Panc1 (cell line): ENCODE data around the gene ATF6B. TPM values are rescaled to one million over a fixed set of nuclear protein-coding genes. Genes with fewer than 3 reads are reported as not detected.

Experiments used
- ATAC-seq: fragments of 200-7000 bp; cut with Tn5 transposase; 2 replicates; pipeline ENCODE4 v1.9.1; 2020; ENCODE audit warnings: mild to moderate bottlenecking, moderate library complexity
- BruUV-seq: library from RNA; stranded (reverse); fragments of 400-500 nt; replicated peaks from 2 replicates; lab custom pipeline; 2021; lab: Mats Ljungman, UMichigan
- CTCF ChIA-PET: fragments of 300-600 bp; sonication (Branson Sonifier 250); formaldehyde crosslinking; loops from one replicate; lab custom pipeline; 2022; ENCODE audit warnings: antibody characterized with exemption; lab: Charles Lee
- POLR2A ChIA-PET: fragments of 300-600 bp; sonication (Branson Sonifier 250); formaldehyde crosslinking; loops from one replicate; lab custom pipeline; 2022; ENCODE audit warnings: antibody characterized with exemption; lab: Charles Lee
- DNase-seq: peaks from one replicate; pipeline ENCODE4 v3.0.0-alpha.2; 2010; ENCODE audit warnings: low read depth, low spot score
- H3K27ac ChIP-seq: 2 replicates; pipeline ENCODE4 v1.5.1; 2011; ENCODE audit warnings: mild to moderate bottlenecking, low read length, inconsistent platforms
- H3K27me3 ChIP-seq: fragments of 200-500 bp; sonication (Bioruptor generic); 2 replicates; pipeline ENCODE4 v1.6.0; 2014; ENCODE audit warnings: low read length, inconsistent platforms; ENCODE audit not compliant: control insufficient read depth, insufficient read depth
- H3K36me3 ChIP-seq: fragments of 200-500 bp; sonication (Bioruptor generic); 2 replicates; pipeline ENCODE4 v1.5.1; 2014; ENCODE audit warnings: inconsistent platforms, mild to moderate bottlenecking, low read length, moderate library complexity; ENCODE audit not compliant: control insufficient read depth, insufficient read depth
- H3K4me1 ChIP-seq: 2 replicates; pipeline ENCODE4 v1.5.1; 2011; ENCODE audit warnings: inconsistent platforms, mild to moderate bottlenecking, low read length, moderate library complexity; ENCODE audit not compliant: control insufficient read depth, insufficient read depth
- H3K4me3 ChIP-seq, 2 experiments: 2 replicates each; pipeline ENCODE4 v1.5.1; 2011 to 2012; ENCODE audit warnings: low read depth in 2 of 2, low read length in 2 of 2, mild to moderate bottlenecking in 2 of 2, inconsistent platforms in 1 of 2, moderate library complexity in 1 of 2
- H3K9me3 ChIP-seq: fragments of 200-500 bp; sonication (Bioruptor generic); 2 replicates; pipeline ENCODE4 v1.5.1; 2014; ENCODE audit warnings: low read depth, mild to moderate bottlenecking, inconsistent platforms, low read length, moderate library complexity; ENCODE audit not compliant: control insufficient read depth, insufficient read depth
- POLR2AphosphoS5 ChIP-seq: IDR thresholded peaks from 2 replicates; pipeline ENCODE4 v1.6.1; 2012; ENCODE audit warnings: mild to moderate bottlenecking, low read depth, low read length, moderate library complexity
- SIN3A ChIP-seq: IDR thresholded peaks from 2 replicates; pipeline ENCODE4 v1.6.1; 2012; ENCODE audit warnings: low read depth, mild to moderate bottlenecking, low read length, moderate library complexity, borderline replicate concordance; ENCODE audit not compliant: insufficient read depth
- TCF7L2 ChIP-seq: IDR thresholded peaks from 2 replicates; pipeline ENCODE4 v1.6.1; 2011; ENCODE audit warnings: mild to moderate bottlenecking, low read depth, low read length, inconsistent platforms
- in situ Hi-C: cut with HindIII; loops from 2 replicates; pipeline ENCODE4 v1.10.0; 2016; ENCODE audit warnings: low sequenced_read_pairs, low pct_unique_long_range_greater_than_20kb
- intact Hi-C: fragments of 100-400 bp; cut with micrococcal nuclease; formaldehyde crosslinking; loops from one replicate; pipeline ENCODE4 v1.10.0; 2022; ENCODE audit not compliant: unreplicated experiment
- total RNA-seq: library from RNA; stranded (reverse); gene quantifications from one replicate; pipeline ENCODE4 v1.2.1, GENCODE V29; 2021; ENCODE audit not compliant: unreplicated experiment
- TF ChIP-seq, protein P1 (sequence below), 2 experiments: IDR thresholded peaks; 2 replicates each; pipeline ENCODE4 v1.6.1; 2011 to 2012; ENCODE audit warnings: low read depth in 2 of 2, control low read depth in 1 of 2, low read length in 1 of 2, mild to moderate bottlenecking in 1 of 2, moderate library complexity in 1 of 2; ENCODE audit not compliant: insufficient read depth in 1 of 2
- TF ChIP-seq, protein P2 (sequence below): fragments of 450-650 bp; IDR thresholded peaks from 2 replicates; pipeline ENCODE4 v1.5.1; 2017; ENCODE audit warnings: mild to moderate bottlenecking

ATF6B gene
- total RNA-seq, 1 experiment from 2014 or later: 127 TPM

DNA sequence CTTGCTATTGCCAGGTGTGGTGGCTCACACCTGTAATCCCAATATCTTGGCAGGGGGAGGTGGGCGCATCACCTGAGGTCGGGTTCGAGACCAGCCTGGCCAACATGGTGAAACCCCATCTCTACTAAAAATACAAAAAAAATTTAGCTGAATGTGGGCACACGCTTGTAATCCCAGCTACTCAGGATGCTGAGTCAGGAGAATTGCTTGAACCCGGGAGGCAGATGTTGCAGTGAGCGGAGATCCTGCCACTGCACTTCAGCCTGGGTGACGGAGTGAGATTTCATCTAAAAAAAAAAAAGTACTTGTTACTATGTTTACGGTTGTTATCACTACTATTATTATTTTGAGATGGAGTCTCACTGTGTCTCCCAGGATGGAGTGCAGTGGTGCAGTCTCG lies 28.8 kb upstream of the ATF6B start:
- in situ Hi-C loops: no loop called here
- no peak for DNase-seq
- Histone ChIP-seq H3K4me1 (peaks cover 20% of the 10 kb centered on the region), H3K36me3 (no peaks in the 10 kb centered on the region; the same call in 1 of the 2 replicates), H3K27ac (no peak overlapping the region), H3K27me3 (no peaks in the 10 kb centered on the region), H3K4me3 (no peak overlapping the region), H3K9me3 (no peaks in the 10 kb centered on the region)
- ChIA-PET POLR2A (no interaction called here), CTCF (no interaction called here)
- intact Hi-C loops: no loop called here
- TF ChIP-seq, protein P1, sequence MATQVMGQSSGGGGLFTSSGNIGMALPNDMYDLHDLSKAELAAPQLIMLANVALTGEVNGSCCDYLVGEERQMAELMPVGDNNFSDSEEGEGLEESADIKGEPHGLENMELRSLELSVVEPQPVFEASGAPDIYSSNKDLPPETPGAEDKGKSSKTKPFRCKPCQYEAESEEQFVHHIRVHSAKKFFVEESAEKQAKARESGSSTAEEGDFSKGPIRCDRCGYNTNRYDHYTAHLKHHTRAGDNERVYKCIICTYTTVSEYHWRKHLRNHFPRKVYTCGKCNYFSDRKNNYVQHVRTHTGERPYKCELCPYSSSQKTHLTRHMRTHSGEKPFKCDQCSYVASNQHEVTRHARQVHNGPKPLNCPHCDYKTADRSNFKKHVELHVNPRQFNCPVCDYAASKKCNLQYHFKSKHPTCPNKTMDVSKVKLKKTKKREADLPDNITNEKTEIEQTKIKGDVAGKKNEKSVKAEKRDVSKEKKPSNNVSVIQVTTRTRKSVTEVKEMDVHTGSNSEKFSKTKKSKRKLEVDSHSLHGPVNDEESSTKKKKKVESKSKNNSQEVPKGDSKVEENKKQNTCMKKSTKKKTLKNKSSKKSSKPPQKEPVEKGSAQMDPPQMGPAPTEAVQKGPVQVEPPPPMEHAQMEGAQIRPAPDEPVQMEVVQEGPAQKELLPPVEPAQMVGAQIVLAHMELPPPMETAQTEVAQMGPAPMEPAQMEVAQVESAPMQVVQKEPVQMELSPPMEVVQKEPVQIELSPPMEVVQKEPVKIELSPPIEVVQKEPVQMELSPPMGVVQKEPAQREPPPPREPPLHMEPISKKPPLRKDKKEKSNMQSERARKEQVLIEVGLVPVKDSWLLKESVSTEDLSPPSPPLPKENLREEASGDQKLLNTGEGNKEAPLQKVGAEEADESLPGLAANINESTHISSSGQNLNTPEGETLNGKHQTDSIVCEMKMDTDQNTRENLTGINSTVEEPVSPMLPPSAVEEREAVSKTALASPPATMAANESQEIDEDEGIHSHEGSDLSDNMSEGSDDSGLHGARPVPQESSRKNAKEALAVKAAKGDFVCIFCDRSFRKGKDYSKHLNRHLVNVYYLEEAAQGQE (IDR thresholded peaks at IDR 0.05; ENCODE audit: insufficient read depth in 1 of 2, low read depth in 2 of 2, low read length in 1 of 2): no peak
- TF ChIP-seq SIN3A (no peak), TCF7L2 (no peak), POLR2AphosphoS5 (no peak)
- TF ChIP-seq, protein P2, sequence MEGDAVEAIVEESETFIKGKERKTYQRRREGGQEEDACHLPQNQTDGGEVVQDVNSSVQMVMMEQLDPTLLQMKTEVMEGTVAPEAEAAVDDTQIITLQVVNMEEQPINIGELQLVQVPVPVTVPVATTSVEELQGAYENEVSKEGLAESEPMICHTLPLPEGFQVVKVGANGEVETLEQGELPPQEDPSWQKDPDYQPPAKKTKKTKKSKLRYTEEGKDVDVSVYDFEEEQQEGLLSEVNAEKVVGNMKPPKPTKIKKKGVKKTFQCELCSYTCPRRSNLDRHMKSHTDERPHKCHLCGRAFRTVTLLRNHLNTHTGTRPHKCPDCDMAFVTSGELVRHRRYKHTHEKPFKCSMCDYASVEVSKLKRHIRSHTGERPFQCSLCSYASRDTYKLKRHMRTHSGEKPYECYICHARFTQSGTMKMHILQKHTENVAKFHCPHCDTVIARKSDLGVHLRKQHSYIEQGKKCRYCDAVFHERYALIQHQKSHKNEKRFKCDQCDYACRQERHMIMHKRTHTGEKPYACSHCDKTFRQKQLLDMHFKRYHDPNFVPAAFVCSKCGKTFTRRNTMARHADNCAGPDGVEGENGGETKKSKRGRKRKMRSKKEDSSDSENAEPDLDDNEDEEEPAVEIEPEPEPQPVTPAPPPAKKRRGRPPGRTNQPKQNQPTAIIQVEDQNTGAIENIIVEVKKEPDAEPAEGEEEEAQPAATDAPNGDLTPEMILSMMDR: no peak
- ATAC-seq: no peak
- no TSS peak for BruUV-seq

DNA sequence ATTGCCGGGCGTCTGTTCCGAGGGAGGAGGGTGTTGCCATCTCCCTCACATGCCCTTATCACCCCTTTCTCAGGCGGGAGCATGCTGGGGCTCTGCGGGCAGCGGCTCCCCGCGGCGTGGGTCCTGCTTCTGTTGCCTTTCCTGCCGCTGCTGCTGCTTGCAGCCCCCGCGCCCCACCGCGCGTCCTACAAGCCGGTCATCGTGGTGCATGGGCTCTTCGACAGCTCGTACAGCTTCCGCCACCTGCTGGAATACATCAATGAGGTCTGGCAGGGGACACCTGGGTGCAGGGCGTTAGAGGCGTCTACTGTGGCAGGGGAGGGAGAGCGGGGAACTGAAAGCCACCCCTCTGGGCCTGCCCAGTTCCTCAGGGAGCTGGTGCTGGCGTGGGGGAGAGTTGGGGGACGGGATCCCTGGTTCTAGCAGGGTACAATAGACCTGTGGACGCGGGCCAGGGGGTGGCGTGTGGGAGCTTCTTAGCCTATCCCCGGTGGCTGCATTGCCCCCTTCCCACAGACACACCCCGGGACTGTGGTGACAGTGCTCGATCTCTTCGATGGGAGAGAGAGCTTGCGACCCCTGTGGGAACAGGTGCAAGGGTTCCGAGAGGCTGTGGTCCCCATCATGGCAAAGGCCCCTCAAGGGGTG lies 26.6 kb upstream of the ATF6B start:
- Histone ChIP-seq H3K9me3 (no peaks in the 10 kb centered on the region), H3K36me3 (no peaks in the 10 kb centered on the region; the same call in 1 of the 2 replicates), H3K27ac (peak overlapping the region; percentile 84), H3K27me3 (no peaks in the 10 kb centered on the region), H3K4me1 (peaks cover 21% of the 10 kb centered on the region), H3K4me3 (peak overlapping the region; percentile 81 to 96)
- POLR2A ChIA-PET: no interaction called here
- ATAC-seq: peak; percentile 76
- in situ Hi-C loops: no loop called here
- DNase-seq: no peak
- TF ChIP-seq, protein P1 (IDR thresholded peaks at IDR 0.05; ENCODE audit: insufficient read depth in 1 of 2, low read depth in 2 of 2, low read length in 1 of 2): 0 out of 4 replicates have a peak, but pooled peaks of 1 of the 2 experiments have one; percentile 42
- TF ChIP-seq POLR2AphosphoS5: no peak
- TF ChIP-seq, protein P2: peak; percentile 85; the same call in 1 of the 2 replicates
- no peak for TF ChIP-seq TCF7L2
- 0 out of 2 replicates have a peak, but pooled peaks have one; percentile 30 for TF ChIP-seq SIN3A
- CTCF ChIA-PET: no interaction called here
- intact Hi-C loops: no loop called here
- no TSS peak for BruUV-seq
